ENCODE data around the gene ZNF775.
"Not testable (repeated sequence)": the region's sequence is repeated elsewhere in the genome, so short reads cannot be mapped to it uniquely, and the experiment has no call there.

Gene ZNF775

DNA sequence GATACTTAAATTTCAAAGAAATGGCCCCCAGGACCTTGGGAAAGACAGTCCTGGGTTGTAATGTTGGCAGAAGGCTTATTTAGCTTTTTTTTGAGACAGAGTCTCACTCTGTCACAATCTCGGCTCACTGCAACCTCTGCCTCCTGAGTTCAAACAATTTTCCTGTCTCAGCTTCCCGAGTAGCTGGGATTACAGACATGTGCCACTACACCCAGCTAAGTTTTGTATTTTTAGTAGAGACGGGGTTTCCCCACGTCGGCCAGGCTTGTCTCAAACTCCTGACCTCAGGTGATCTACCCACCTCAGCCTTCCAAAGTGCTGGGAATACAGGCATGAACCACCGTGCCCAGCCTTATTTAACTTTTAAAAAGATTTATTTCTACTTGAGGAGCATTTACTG, 6.8 kb downstream of the ZNF775 start:
- not testable (repeated sequence) for H4K8ac ChIP-seq (ENCODE audit: low read depth, low read length); H3K36me3 ChIP-seq (ENCODE audit: control insufficient read depth, insufficient read depth, low read length); H2BK120ac ChIP-seq (ENCODE audit: low read depth, low read length); H3K23ac ChIP-seq (ENCODE audit: low read length); H3K27ac ChIP-seq (ENCODE audit: low read depth, low read length); H4K5ac ChIP-seq (ENCODE audit: low read length); DNase-seq; H2AK5ac ChIP-seq (ENCODE audit: low read length); H3K18ac ChIP-seq (ENCODE audit: low read length); H3K4me2 ChIP-seq (ENCODE audit: low read length); H2BK15ac ChIP-seq (replicated peaks; ENCODE audit: low read depth); H3K4me3 ChIP-seq (ENCODE audit: low read length); H2BK5ac ChIP-seq (ENCODE audit: low read length); H3K9ac ChIP-seq (ENCODE audit: low read length); H3K4ac ChIP-seq (ENCODE audit: low read depth, low read length); H3K27me3 ChIP-seq (ENCODE audit: insufficient read depth, low read length, poor library complexity); H3K56ac ChIP-seq (ENCODE audit: low read length)
- H3K79me1 ChIP-seq (ENCODE audit: low read length): peaks cover 18% of the 10 kb centered on the region
- peaks cover 23% of the 10 kb centered on the region for H3K79me2 ChIP-seq (ENCODE audit: control insufficient read depth, insufficient read depth, low read length)
- peaks cover 14% of the 10 kb centered on the region for H3K4me1 ChIP-seq (ENCODE audit: control insufficient read depth, low read depth, low read length)
- no CpG with 5 or more reads among the region's 6 CpGs for WGBS (ENCODE audit: extremely low coverage, insufficient coverage, low lambda C conversion rate)

DNA sequence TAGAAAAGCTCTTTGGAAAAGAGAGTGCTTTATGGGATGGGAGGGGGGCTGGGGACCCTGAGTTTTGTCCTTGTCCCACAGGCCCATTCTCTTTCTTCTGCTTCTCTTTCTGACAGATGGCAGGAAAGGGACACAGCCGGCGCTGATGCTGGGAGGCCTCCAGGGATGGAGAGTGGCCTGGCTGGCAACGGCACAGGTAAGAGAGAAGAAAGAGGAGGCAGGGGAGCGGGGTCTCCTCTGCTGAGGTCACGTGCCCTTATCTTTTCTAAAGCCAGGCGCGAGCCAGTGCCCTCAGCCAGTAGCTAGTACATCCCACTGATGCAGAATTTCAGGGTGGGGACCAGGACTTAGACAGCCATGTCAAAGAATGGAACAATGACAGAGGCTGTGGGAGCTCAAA, 9.2 kb downstream of the ZNF775 start:
- Histone ChIP-seq H3K4me1 (ENCODE audit: control insufficient read depth, low read depth, low read length) (peaks cover 9% of the 10 kb centered on the region), H3K79me1 (ENCODE audit: low read length) (peaks cover 10% of the 10 kb centered on the region), H3K4me3 (ENCODE audit: low read length) (no peak overlapping the region), H3K27ac (ENCODE audit: low read depth, low read length) (no peak overlapping the region), H2BK15ac (replicated peaks; ENCODE audit: low read depth) (no peak overlapping the region), H3K79me2 (ENCODE audit: control insufficient read depth, insufficient read depth, low read length) (peaks cover 8% of the 10 kb centered on the region), H3K4ac (ENCODE audit: low read depth, low read length) (no peak overlapping the region), H3K9ac (ENCODE audit: low read length) (no peak overlapping the region), H4K8ac (ENCODE audit: low read depth, low read length) (no peak overlapping the region), H3K36me3 (ENCODE audit: control insufficient read depth, insufficient read depth, low read length) (peaks cover 2% of the 10 kb centered on the region), H3K27me3 (ENCODE audit: insufficient read depth, low read length, poor library complexity) (no peaks in the 10 kb centered on the region), H2BK120ac (ENCODE audit: low read depth, low read length) (no peak overlapping the region), H2BK5ac (ENCODE audit: low read length) (no peak overlapping the region), H3K18ac (ENCODE audit: low read length) (no peak overlapping the region), H3K56ac (ENCODE audit: low read length) (no peak overlapping the region), H2AK5ac (ENCODE audit: low read length) (no peak overlapping the region), H3K23ac (ENCODE audit: low read length) (no peak overlapping the region), H3K4me2 (ENCODE audit: low read length) (no peak overlapping the region), H4K5ac (ENCODE audit: low read length) (no peak overlapping the region)
- DNase-seq: no peak
- no CpG with 5 or more reads among the region's 7 CpGs for WGBS (ENCODE audit: extremely low coverage, insufficient coverage, low lambda C conversion rate)

DNA sequence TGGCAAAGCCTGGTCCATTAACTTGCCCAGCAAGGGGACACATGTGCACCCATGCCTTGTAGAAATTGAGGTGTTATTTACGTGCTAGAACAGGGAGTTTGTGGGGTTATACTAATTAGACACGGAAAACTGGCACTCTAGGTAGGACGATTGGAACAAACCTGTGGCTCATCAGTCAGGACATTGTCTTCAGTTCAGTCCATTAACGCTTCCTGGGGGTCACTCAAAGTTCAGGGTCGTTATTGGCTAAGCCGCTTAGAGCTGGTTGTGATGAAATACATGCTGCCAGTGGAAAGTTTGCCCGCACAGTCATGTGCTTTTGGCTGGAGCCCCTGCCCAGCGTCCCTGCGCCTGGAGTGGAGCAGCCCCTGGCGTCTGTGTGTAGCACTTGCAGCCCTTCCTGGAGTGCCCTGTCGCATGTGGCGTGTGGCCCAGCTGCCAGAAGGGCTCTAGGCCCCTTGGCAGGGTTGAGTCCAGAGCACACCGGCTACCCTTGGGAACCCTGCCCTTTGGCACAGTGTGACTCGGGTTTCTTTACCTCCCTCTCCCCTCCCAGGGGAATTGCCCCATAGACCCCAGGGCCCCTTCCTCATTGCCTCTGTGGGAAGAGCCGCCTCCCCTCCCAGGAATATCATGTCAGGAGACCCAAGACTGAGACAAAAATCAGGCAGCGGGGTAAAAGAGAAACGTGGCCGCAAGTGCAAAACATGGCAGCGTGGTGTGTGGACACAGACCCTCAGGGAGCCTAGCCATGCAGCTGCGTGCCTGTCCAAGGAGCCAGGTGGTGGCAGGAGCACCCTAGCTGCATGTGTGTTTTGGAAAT, 9.8 kb downstream of the ZNF775 start:
- Histone ChIP-seq H3K9ac (ENCODE audit: low read length) (no peak overlapping the region), H3K56ac (ENCODE audit: low read length) (no peak overlapping the region), H3K36me3 (ENCODE audit: control insufficient read depth, insufficient read depth, low read length) (peaks cover 2% of the 10 kb centered on the region), H3K23ac (ENCODE audit: low read length) (no peak overlapping the region), H2BK15ac (replicated peaks; ENCODE audit: low read depth) (no peak overlapping the region), H3K27me3 (ENCODE audit: insufficient read depth, low read length, poor library complexity) (no peaks in the 10 kb centered on the region), H4K8ac (ENCODE audit: low read depth, low read length) (no peak overlapping the region), H2AK5ac (ENCODE audit: low read length) (no peak overlapping the region), H2BK5ac (ENCODE audit: low read length) (no peak overlapping the region), H3K4ac (ENCODE audit: low read depth, low read length) (no peak overlapping the region), H2BK120ac (ENCODE audit: low read depth, low read length) (no peak overlapping the region), H3K4me2 (ENCODE audit: low read length) (no peak overlapping the region), H4K5ac (ENCODE audit: low read length) (no peak overlapping the region), H3K4me3 (ENCODE audit: low read length) (no peak overlapping the region), H3K27ac (ENCODE audit: low read depth, low read length) (no peak overlapping the region), H3K18ac (ENCODE audit: low read length) (no peak overlapping the region), H3K79me2 (ENCODE audit: control insufficient read depth, insufficient read depth, low read length) (peaks cover 8% of the 10 kb centered on the region), H3K79me1 (ENCODE audit: low read length) (peaks cover 10% of the 10 kb centered on the region), H3K4me1 (ENCODE audit: control insufficient read depth, low read depth, low read length) (peaks cover 7% of the 10 kb centered on the region)
- no CpG with 5 or more reads among the region's 20 CpGs for WGBS (ENCODE audit: extremely low coverage, insufficient coverage, low lambda C conversion rate)
- peak; percentile 59 for DNase-seq

DNA sequence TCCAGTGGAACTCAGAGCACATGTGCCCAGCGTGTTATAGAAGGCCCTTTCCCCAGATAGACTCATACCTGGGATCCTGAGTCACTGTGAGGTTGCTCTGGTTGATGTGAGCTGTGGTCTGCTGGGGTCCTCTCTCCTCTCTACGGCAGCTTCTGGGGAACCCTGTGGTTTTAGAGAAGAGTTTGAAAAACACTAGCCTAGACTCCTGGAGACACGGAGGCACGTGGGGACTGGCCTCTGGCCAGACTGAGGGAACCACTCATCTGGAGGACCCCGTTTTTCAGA, 10.3 kb downstream of the ZNF775 start:
- H2BK15ac ChIP-seq (replicated peaks; ENCODE audit: low read depth): no peak overlapping the region
- H3K27me3 ChIP-seq (ENCODE audit: insufficient read depth, low read length, poor library complexity): no peaks in the 10 kb centered on the region
- H3K79me1 ChIP-seq (ENCODE audit: low read length): peaks cover 6% of the 10 kb centered on the region
- H3K79me2 ChIP-seq (ENCODE audit: control insufficient read depth, insufficient read depth, low read length): peaks cover 4% of the 10 kb centered on the region
- no peak overlapping the region for H3K4me2 ChIP-seq (ENCODE audit: low read length)
- H2BK120ac ChIP-seq (ENCODE audit: low read depth, low read length): no peak overlapping the region
- no peak overlapping the region for H3K9ac ChIP-seq (ENCODE audit: low read length)
- H2AK5ac ChIP-seq (ENCODE audit: low read length): no peak overlapping the region
- H4K5ac ChIP-seq (ENCODE audit: low read length): no peak overlapping the region
- no peak overlapping the region for H3K18ac ChIP-seq (ENCODE audit: low read length)
- no peak overlapping the region for H3K23ac ChIP-seq (ENCODE audit: low read length)
- WGBS (ENCODE audit: extremely low coverage, insufficient coverage, low lambda C conversion rate): no CpG with 5 or more reads among the region's 5 CpGs
- H4K8ac ChIP-seq (ENCODE audit: low read depth, low read length): no peak overlapping the region
- H2BK5ac ChIP-seq (ENCODE audit: low read length): no peak overlapping the region
- no peak overlapping the region for H3K27ac ChIP-seq (ENCODE audit: low read depth, low read length)
- no peak overlapping the region for H3K56ac ChIP-seq (ENCODE audit: low read length)
- peaks cover 2% of the 10 kb centered on the region for H3K36me3 ChIP-seq (ENCODE audit: control insufficient read depth, insufficient read depth, low read length)
- no peak for DNase-seq
- no peak overlapping the region for H3K4me3 ChIP-seq (ENCODE audit: low read length)
- H3K4me1 ChIP-seq (ENCODE audit: control insufficient read depth, low read depth, low read length): peaks cover 1% of the 10 kb centered on the region
- H3K4ac ChIP-seq (ENCODE audit: low read depth, low read length): no peak overlapping the region

DNA sequence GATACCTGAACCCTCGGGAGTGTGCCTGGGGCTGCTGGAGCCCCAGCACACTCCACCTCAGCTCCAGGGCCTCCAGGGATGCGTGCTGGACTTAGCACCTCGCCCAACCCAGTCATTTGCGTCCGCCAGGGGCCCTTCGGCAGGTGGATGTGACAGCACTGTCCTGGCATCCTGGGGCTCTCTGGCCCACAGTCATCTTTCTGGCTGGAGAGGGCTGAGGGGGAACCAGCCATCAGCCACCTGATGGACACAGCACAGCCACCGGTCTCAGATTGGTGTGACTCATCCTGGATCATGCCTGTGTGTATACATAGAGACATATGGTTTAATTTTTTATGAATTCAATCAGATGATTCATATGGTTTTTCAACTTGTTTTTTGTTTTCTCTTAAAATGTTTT, 11.1 kb downstream of the ZNF775 start:
- Histone ChIP-seq H2BK5ac (ENCODE audit: low read length) (no peak overlapping the region), H4K5ac (ENCODE audit: low read length) (no peak overlapping the region), H2BK120ac (ENCODE audit: low read depth, low read length) (no peak overlapping the region), H3K4me2 (ENCODE audit: low read length) (no peak overlapping the region), H3K9ac (ENCODE audit: low read length) (no peak overlapping the region), H3K36me3 (ENCODE audit: control insufficient read depth, insufficient read depth, low read length) (peaks cover 2% of the 10 kb centered on the region), H3K79me2 (ENCODE audit: control insufficient read depth, insufficient read depth, low read length) (no peaks in the 10 kb centered on the region), H2BK15ac (replicated peaks; ENCODE audit: low read depth) (no peak overlapping the region), H2AK5ac (ENCODE audit: low read length) (no peak overlapping the region), H3K4me1 (ENCODE audit: control insufficient read depth, low read depth, low read length) (no peaks in the 10 kb centered on the region), H3K4me3 (ENCODE audit: low read length) (no peak overlapping the region), H3K18ac (ENCODE audit: low read length) (no peak overlapping the region), H4K8ac (ENCODE audit: low read depth, low read length) (no peak overlapping the region), H3K4ac (ENCODE audit: low read depth, low read length) (no peak overlapping the region), H3K27me3 (ENCODE audit: insufficient read depth, low read length, poor library complexity) (no peaks in the 10 kb centered on the region), H3K79me1 (ENCODE audit: low read length) (peaks cover 2% of the 10 kb centered on the region), H3K27ac (ENCODE audit: low read depth, low read length) (no peak overlapping the region), H3K56ac (ENCODE audit: low read length) (no peak overlapping the region), H3K23ac (ENCODE audit: low read length) (no peak overlapping the region)
- DNase-seq: no peak
- whole genome bisulfite sequencing (ENCODE audit: extremely low coverage, insufficient coverage, low lambda C conversion rate): no CpG with 5 or more reads among the region's 7 CpGs

DNA sequence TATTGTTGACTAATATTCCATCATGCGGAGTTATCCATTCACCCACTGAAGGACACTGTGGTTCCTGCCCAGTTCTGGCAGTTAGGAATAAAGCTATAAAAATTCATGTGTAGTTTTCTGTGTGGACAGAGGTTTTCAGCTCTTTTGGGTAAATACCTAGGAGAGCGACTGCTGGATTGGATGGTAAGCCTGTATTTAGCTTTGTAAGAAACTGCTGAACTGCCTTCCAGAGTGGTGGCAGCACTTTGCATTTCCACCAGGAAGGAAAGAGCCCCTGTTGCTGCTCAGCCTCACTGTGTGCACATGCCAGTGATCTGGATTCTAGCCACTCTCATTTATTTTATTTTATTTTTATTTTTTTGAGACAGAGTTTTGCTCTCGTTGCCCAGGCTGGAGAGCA, 14.2 kb downstream of the ZNF775 start:
- Histone ChIP-seq H3K4me1 (ENCODE audit: control insufficient read depth, low read depth, low read length) (no peaks in the 10 kb centered on the region), H3K36me3 (ENCODE audit: control insufficient read depth, insufficient read depth, low read length) (peaks cover 2% of the 10 kb centered on the region), H3K4me2 (ENCODE audit: low read length) (no peak overlapping the region), H3K9ac (ENCODE audit: low read length) (no peak overlapping the region), H3K27me3 (ENCODE audit: insufficient read depth, low read length, poor library complexity) (no peaks in the 10 kb centered on the region), H3K18ac (ENCODE audit: low read length) (no peak overlapping the region), H2BK5ac (ENCODE audit: low read length) (no peak overlapping the region), H4K5ac (ENCODE audit: low read length) (no peak overlapping the region), H3K23ac (ENCODE audit: low read length) (no peak overlapping the region), H3K79me1 (ENCODE audit: low read length) (no peaks in the 10 kb centered on the region), H2AK5ac (ENCODE audit: low read length) (no peak overlapping the region), H4K8ac (ENCODE audit: low read depth, low read length) (no peak overlapping the region), H3K27ac (ENCODE audit: low read depth, low read length) (no peak overlapping the region), H2BK120ac (ENCODE audit: low read depth, low read length) (no peak overlapping the region), H3K4me3 (ENCODE audit: low read length) (no peak overlapping the region), H3K4ac (ENCODE audit: low read depth, low read length) (no peak overlapping the region), H3K79me2 (ENCODE audit: control insufficient read depth, insufficient read depth, low read length) (no peaks in the 10 kb centered on the region), H3K56ac (ENCODE audit: low read length) (no peak overlapping the region), H2BK15ac (replicated peaks; ENCODE audit: low read depth) (no peak overlapping the region)
- no peak for DNase-seq
- no CpG with 5 or more reads among the region's 3 CpGs for WGBS (ENCODE audit: extremely low coverage, insufficient coverage, low lambda C conversion rate)

All from mesendoderm (in vitro differentiated cells).